ENCODE data around the gene SNAP91. TPM values are rescaled to one million over a fixed set of nuclear protein-coding genes. Genes with fewer than 3 reads are reported as not detected.
A peak's percentile ranks its signal among the peaks of the same experiment; 100 is the strongest.

Gene SNAP91
- total and polyA plus RNA-seq, 2 of the 8 experiments (the other 6 are each of a cell fraction or from before 2014, with no cell fraction given): 1.3 to 1.5 TPM

DNA sequence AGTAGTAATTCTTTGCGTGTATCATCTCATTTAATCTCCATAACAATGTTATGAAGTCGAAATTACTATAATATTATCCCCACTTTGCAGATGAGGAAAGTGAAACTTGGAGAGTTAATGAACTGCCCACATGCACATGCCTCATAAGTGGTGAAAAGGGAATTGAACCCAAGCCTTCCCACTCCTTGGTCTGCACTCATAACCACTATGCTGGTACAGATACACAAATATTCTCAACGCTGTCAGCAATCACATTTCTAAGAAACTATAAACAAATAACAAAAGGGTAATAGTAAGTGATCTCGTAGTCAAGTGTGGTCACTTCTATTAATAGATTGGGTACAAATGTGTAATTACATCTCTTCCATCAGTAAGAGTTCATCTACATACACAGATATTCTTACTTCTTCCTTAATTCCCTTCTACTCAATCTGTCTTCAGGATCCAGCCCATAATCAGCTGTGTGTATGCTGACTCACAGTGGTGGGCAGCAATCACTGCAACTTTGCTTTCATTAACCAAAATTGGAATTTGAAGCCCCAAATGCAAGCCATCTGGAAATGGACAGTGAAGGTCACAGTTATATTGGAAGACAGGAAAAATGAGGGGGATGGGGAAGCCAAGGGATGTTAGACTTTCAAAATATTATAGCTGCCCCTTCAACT lies 190.0 kb downstream of the SNAP91 start (continued):
- TF ChIP-seq, protein P1, sequence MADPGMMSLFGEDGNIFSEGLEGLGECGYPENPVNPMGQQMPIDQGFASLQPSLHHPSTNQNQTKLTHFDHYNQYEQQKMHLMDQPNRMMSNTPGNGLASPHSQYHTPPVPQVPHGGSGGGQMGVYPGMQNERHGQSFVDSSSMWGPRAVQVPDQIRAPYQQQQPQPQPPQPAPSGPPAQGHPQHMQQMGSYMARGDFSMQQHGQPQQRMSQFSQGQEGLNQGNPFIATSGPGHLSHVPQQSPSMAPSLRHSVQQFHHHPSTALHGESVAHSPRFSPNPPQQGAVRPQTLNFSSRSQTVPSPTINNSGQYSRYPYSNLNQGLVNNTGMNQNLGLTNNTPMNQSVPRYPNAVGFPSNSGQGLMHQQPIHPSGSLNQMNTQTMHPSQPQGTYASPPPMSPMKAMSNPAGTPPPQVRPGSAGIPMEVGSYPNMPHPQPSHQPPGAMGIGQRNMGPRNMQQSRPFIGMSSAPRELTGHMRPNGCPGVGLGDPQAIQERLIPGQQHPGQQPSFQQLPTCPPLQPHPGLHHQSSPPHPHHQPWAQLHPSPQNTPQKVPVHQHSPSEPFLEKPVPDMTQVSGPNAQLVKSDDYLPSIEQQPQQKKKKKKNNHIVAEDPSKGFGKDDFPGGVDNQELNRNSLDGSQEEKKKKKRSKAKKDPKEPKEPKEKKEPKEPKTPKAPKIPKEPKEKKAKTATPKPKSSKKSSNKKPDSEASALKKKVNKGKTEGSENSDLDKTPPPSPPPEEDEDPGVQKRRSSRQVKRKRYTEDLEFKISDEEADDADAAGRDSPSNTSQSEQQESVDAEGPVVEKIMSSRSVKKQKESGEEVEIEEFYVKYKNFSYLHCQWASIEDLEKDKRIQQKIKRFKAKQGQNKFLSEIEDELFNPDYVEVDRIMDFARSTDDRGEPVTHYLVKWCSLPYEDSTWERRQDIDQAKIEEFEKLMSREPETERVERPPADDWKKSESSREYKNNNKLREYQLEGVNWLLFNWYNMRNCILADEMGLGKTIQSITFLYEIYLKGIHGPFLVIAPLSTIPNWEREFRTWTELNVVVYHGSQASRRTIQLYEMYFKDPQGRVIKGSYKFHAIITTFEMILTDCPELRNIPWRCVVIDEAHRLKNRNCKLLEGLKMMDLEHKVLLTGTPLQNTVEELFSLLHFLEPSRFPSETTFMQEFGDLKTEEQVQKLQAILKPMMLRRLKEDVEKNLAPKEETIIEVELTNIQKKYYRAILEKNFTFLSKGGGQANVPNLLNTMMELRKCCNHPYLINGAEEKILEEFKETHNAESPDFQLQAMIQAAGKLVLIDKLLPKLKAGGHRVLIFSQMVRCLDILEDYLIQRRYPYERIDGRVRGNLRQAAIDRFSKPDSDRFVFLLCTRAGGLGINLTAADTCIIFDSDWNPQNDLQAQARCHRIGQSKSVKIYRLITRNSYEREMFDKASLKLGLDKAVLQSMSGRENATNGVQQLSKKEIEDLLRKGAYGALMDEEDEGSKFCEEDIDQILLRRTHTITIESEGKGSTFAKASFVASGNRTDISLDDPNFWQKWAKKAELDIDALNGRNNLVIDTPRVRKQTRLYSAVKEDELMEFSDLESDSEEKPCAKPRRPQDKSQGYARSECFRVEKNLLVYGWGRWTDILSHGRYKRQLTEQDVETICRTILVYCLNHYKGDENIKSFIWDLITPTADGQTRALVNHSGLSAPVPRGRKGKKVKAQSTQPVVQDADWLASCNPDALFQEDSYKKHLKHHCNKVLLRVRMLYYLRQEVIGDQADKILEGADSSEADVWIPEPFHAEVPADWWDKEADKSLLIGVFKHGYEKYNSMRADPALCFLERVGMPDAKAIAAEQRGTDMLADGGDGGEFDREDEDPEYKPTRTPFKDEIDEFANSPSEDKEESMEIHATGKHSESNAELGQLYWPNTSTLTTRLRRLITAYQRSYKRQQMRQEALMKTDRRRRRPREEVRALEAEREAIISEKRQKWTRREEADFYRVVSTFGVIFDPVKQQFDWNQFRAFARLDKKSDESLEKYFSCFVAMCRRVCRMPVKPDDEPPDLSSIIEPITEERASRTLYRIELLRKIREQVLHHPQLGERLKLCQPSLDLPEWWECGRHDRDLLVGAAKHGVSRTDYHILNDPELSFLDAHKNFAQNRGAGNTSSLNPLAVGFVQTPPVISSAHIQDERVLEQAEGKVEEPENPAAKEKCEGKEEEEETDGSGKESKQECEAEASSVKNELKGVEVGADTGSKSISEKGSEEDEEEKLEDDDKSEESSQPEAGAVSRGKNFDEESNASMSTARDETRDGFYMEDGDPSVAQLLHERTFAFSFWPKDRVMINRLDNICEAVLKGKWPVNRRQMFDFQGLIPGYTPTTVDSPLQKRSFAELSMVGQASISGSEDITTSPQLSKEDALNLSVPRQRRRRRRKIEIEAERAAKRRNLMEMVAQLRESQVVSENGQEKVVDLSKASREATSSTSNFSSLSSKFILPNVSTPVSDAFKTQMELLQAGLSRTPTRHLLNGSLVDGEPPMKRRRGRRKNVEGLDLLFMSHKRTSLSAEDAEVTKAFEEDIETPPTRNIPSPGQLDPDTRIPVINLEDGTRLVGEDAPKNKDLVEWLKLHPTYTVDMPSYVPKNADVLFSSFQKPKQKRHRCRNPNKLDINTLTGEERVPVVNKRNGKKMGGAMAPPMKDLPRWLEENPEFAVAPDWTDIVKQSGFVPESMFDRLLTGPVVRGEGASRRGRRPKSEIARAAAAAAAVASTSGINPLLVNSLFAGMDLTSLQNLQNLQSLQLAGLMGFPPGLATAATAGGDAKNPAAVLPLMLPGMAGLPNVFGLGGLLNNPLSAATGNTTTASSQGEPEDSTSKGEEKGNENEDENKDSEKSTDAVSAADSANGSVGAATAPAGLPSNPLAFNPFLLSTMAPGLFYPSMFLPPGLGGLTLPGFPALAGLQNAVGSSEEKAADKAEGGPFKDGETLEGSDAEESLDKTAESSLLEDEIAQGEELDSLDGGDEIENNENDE (IDR thresholded peaks at IDR 0.05; ENCODE audit: insufficient replicate concordance, low read length): no peak
- no peak for TF ChIP-seq SUZ12 (IDR thresholded peaks at IDR 0.05; ENCODE audit: low read length)
- TF ChIP-seq ASH2L (IDR thresholded peaks at IDR 0.05; ENCODE audit: low read length): no peak
- TF ChIP-seq RFX5 (IDR thresholded peaks at IDR 0.05; ENCODE audit: borderline replicate concordance, low read depth, low read length): no peak
- TF ChIP-seq, protein P2, sequence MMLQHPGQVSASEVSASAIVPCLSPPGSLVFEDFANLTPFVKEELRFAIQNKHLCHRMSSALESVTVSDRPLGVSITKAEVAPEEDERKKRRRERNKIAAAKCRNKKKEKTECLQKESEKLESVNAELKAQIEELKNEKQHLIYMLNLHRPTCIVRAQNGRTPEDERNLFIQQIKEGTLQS (IDR thresholded peaks at IDR 0.05; ENCODE audit: insufficient read depth, low read depth, low read length): no peak
- no peak for TF ChIP-seq PHF8 (conservative IDR thresholded peaks at IDR 0.05; ENCODE audit: low read depth, low read length)
- no peak for TF ChIP-seq FOSL1 (IDR thresholded peaks at IDR 0.05; ENCODE audit: insufficient read depth, low read depth, low read length)
- TF ChIP-seq TEAD4 (IDR thresholded peaks at IDR 0.05; ENCODE audit: low read depth, low read length): no peak
- peak; percentile 64 to 65 for TF ChIP-seq RAD21 (IDR thresholded peaks at IDR 0.05 in 1 of 2, conservative IDR thresholded peaks at IDR 0.05 in 1 of 2; ENCODE audit: low read depth in 2 of 2, low read length in 2 of 2)
